ENCODE measurements around the gene NHERF2.

- TF ChIP-seq CTCF (IDR thresholded peaks at IDR 0.05) = no peak
- no peak for TF ChIP-seq REST (IDR thresholded peaks at IDR 0.05; ENCODE audit: insufficient read depth in 1 of 2, low read depth in 2 of 2, low read length in 1 of 2)
Measured at GRCh38 chr16:2061023-2061422, 34.3 kb downstream of the NHERF2 start.

Measured in Panc1 (cell line).